GM18505 (cell line): ENCODE measurements around the gene MDFIC2.
"Not testable (repeated sequence)": the region's sequence is repeated elsewhere in the genome, so short reads cannot be mapped to it uniquely, and the experiment has no call there.

Source experiments
- ATAC-seq: cut with Tn5 transposase; IDR thresholded peaks from one replicate; pipeline ENCODE4 v1.9.1; 2021; ENCODE audit not compliant: unreplicated experiment
- POLR2A ChIP-seq: IDR thresholded peaks from 4 replicates; pipeline ENCODE4 v1.6.1; 2011; ENCODE audit warnings: borderline replicate concordance; ENCODE audit not compliant: insufficient read depth, insufficient read length; ENCODE audit errors: extremely low read depth

MDFIC2 gene

DNA sequence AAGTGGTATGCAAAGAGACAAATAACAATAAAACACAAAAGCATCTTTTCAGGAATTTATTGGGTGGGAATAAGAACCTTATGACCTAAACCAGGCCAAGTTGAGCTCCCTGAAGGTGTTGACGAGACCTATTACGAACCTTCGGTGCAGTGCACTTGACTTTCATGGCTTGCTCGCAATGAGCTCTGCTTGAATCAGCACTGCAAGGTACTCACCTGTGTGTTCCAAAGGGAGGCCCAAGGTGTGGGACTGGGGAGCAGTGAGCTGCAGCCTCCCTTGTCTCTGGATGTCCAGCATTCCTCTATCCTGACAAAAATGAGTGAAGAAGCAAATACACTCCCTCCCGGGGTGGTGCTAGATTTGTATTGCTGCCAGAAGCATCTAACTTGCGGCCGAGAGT is at the start of gene MDFIC2:
Gene MDFIC2 (minus strand): TSS at position 303 of the 400 bp plus-strand sequence. CDS start 665 bp downstream, outside the sequence.
- ATAC-seq: no peak
- no peak for TF ChIP-seq POLR2A

- peak; percentile 79 for ATAC-seq
- no peak for TF ChIP-seq POLR2A
Measured at GRCh38 chr3:70360979-70361760, 48.7 kb upstream of the MDFIC2 start.

GRCh38 chr3:70359711-70360110 is 47.3 kb upstream of the MDFIC2 start:
- ATAC-seq: no peak
- no peak for TF ChIP-seq POLR2A

- TF ChIP-seq POLR2A: no peak
- no peak for ATAC-seq
Measured at GRCh38 chr3:70358978-70359580, 46.6 kb upstream of the MDFIC2 start.

GRCh38 chr3:70352215-70352614 is 39.8 kb upstream of the MDFIC2 start:
- TF ChIP-seq POLR2A: no peak
- no peak for ATAC-seq

DNA sequence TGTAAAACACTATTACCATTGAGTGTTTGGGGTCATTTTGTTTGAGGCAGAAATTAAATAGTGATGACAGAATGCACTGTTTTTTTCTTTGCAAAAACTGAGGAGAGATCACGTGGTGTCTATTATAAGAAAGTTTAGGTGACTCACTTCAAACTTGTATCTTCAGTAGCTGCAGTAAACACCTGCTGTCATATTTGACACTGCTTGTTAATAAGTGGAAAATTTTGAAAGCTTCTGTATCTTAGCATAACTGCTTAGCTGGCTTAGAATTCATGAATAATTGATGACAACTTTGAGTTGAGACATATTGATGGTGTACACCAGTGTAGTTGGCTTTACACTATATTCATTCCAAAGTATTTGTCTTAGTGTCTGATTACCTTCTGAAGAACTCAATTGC is 29.7 kb upstream of the MDFIC2 start:
- no peak for ATAC-seq
- TF ChIP-seq POLR2A: no peak

GRCh38 chr3:70336885-70337284 is 24.4 kb upstream of the MDFIC2 start:
- not testable (repeated sequence) for ATAC-seq

- ATAC-seq: no peak
- no peak for TF ChIP-seq POLR2A
Measured at GRCh38 chr3:70333080-70333479, 20.6 kb upstream of the MDFIC2 start.

DNA sequence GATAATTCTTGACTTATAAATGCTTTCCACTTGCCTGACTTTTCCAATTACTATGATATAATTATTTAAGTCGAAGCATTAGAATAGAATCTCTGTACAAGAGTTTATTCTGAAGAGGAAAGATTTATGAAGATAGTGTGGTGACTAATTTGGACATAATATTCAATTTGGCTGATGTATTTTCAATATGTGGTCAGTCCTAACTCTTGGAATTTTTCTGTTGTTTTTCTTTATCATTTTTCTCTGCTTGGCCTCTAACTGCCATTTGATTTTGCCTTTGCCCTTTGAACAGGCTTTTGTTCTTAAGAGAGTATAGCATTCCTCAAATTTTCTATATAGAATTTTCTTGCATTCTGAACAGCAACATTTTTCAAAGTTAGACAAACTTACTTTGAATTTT is 2.6 kb upstream of the MDFIC2 start:
- ATAC-seq: no peak
- no peak for TF ChIP-seq POLR2A

- ATAC-seq: no peak
- no peak for TF ChIP-seq POLR2A
Measured at GRCh38 chr3:70310809-70311208, 1.6 kb downstream of the MDFIC2 start.

DNA sequence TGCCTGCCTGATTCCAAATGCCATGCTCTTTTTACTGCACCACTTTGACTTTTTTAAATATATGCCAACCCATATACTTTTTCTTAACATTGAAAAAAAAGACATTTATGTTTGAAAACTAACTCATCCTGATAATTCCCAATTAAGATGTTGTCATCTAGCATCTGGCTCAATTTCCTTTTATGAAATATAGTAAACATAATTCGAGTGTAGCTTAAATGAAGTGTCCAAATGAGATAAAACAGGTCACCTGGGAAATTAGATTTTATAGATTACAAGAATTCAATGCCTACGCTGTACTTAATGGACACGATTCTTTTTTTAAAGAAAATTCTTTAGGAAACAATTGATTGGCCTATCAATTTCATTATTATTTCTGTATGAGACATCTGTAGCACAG is 2.8 kb downstream of the MDFIC2 start:
- no peak for TF ChIP-seq POLR2A
- ATAC-seq: no peak

- no peak for ATAC-seq
Measured at GRCh38 chr3:70308760-70309159, 3.7 kb downstream of the MDFIC2 start.

DNA sequence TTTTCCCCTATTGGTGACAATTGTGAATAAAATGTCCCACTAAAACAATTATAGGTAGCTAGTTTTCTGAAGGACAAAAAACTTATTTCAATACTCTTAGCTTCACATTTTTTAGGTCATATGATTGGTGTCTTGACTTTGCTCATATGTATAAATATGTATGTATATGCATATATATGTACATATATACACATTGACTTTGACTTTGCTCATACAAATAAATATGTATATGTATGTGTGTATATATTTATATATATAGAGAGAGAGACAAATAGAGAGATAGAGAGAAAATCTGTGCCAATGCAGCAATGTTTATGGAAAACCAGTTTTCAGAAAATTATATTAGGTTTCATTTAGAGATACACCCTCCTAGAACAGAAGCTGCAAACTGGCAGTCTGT is 5.7 kb downstream of the MDFIC2 start:
- no peak for TF ChIP-seq POLR2A
- no peak for ATAC-seq

More at GRCh38 chr3:70308760-70309159, 3.7 kb downstream of the MDFIC2 start:
- no peak for TF ChIP-seq POLR2A

DNA sequence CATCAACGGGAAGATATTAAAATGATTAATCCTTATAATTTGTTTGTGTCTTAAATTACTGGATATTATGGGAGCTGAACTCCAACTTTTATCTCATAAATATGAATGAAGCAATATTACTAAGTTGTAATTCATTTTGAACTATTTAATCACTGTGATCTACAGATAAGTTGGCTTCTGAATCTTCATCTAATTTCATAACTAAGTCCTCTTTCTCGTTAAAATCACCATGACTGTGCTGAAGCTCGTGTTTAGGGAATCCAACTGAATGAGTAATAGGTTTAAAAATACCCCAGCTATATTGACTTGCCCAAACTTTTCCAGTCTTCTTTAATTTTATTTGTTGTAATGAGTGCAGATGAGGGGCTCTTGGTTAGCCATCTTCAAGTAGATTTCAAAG is 14.1 kb downstream of the MDFIC2 start:
- TF ChIP-seq POLR2A: no peak
- ATAC-seq: no peak
